ENCODE results near the gene SNX2. TPM values are rescaled to one million over a fixed set of nuclear protein-coding genes. Genes with fewer than 3 reads are reported as not detected.

SNX2 gene
- total RNA-seq, 2 experiments from 2014 or later = 47.3 to 48.0 TPM

- peak overlapping the region; percentile 78 for H3K27ac Mint-ChIP-seq
- intact Hi-C loops (cut with micrococcal nuclease) = loop anchor here (1.0 to 5.0 kb wide), 4 partner anchors 74 to 815 kb away; partner anchors contain the start of genes CEP120, CSNK1G3 and SRFBP1
- peaks cover 5% of the 10 kb centered on the region for H3K36me3 Mint-ChIP-seq (ENCODE audit: low read depth)
- H3K4me3 Mint-ChIP-seq = peak overlapping the region; percentile 89
- no peaks in the 10 kb centered on the region for H3K27me3 Mint-ChIP-seq (ENCODE audit: low read depth)
- H3K9me3 Mint-ChIP-seq = no peaks in the 10 kb centered on the region
- H3K4me1 Mint-ChIP-seq (ENCODE audit: low read depth) = peaks cover 29% of the 10 kb centered on the region
- no peak for DNase-seq
- CTCF ChIA-PET = interaction anchor here (0.9 kb wide), 1 partner anchor 72 kb away, joined by 3 read pairs; no protein-coding TSS in a partner anchor
These were observed 966 bp downstream of the SNX2 start for GRCh38 chr5:122775550-122776542.

- H3K9me3 Mint-ChIP-seq = peaks cover 1% of the 10 kb centered on the region
- CTCF ChIA-PET = interaction anchor here (1.3 kb wide), 1 partner anchor 74 kb away, joined by 3 read pairs; no protein-coding TSS in a partner anchor
- intact Hi-C loops (cut with micrococcal nuclease) = loop anchor here (5.0 kb wide), 2 partner anchors 76 to 734 kb away; partner anchors contain the start of gene CSNK1G3
- no peak for DNase-seq
- H3K36me3 Mint-ChIP-seq (ENCODE audit: low read depth) = peaks cover 8% of the 10 kb centered on the region
- no peaks in the 10 kb centered on the region for H3K27me3 Mint-ChIP-seq (ENCODE audit: low read depth)
- H3K27ac Mint-ChIP-seq = no peak overlapping the region
- no peak overlapping the region for H3K4me3 Mint-ChIP-seq
- H3K4me1 Mint-ChIP-seq (ENCODE audit: low read depth) = peaks cover 31% of the 10 kb centered on the region
These were observed 3.3 kb downstream of the SNX2 start for GRCh38 chr5:122778157-122778556.

GRCh38 chr5:122779451-122779850, 4.6 kb downstream of the SNX2 start:
- CTCF ChIA-PET = no interaction called here
- intact Hi-C loops (cut with micrococcal nuclease) = loop anchor here (5.0 kb wide), 2 partner anchors 77 to 733 kb away; partner anchors contain the start of gene CSNK1G3
- Mint-ChIP-seq H3K4me3 (no peak overlapping the region), H3K27ac (no peak overlapping the region), H3K9me3 (peaks cover 1% of the 10 kb centered on the region), H3K36me3 (ENCODE audit: low read depth) (peaks cover 11% of the 10 kb centered on the region), H3K4me1 (ENCODE audit: low read depth) (peaks cover 35% of the 10 kb centered on the region), H3K27me3 (ENCODE audit: low read depth) (no peaks in the 10 kb centered on the region)
- no peak for DNase-seq

GRCh38 chr5:122780296-122780695, 5.4 kb downstream of the SNX2 start:
- DNase-seq = no peak
- Mint-ChIP-seq H3K4me1 (ENCODE audit: low read depth) (peaks cover 38% of the 10 kb centered on the region), H3K27me3 (ENCODE audit: low read depth) (no peaks in the 10 kb centered on the region), H3K4me3 (no peak overlapping the region), H3K27ac (no peak overlapping the region), H3K36me3 (ENCODE audit: low read depth) (peaks cover 16% of the 10 kb centered on the region), H3K9me3 (peaks cover 7% of the 10 kb centered on the region)
- intact Hi-C loops (cut with micrococcal nuclease) = no loop called here
- CTCF ChIA-PET = no interaction called here

- Mint-ChIP-seq H3K27ac (no peak overlapping the region), H3K4me1 (ENCODE audit: low read depth) (peaks cover 39% of the 10 kb centered on the region), H3K9me3 (peaks cover 12% of the 10 kb centered on the region), H3K36me3 (ENCODE audit: low read depth) (peaks cover 20% of the 10 kb centered on the region), H3K27me3 (ENCODE audit: low read depth) (no peaks in the 10 kb centered on the region), H3K4me3 (no peak overlapping the region)
- CTCF ChIA-PET = interaction anchor here (0.8 kb wide), 1 partner anchor 77 kb away, joined by 3 read pairs; no protein-coding TSS in a partner anchor
- intact Hi-C loops (cut with micrococcal nuclease) = no loop called here
- no peak for DNase-seq
These were observed 6.6 kb downstream of the SNX2 start for GRCh38 chr5:122781465-122781864.

- Mint-ChIP-seq H3K27me3 (ENCODE audit: low read depth) (no peaks in the 10 kb centered on the region), H3K36me3 (ENCODE audit: low read depth) (peaks cover 29% of the 10 kb centered on the region), H3K4me1 (ENCODE audit: low read depth) (peaks cover 28% of the 10 kb centered on the region), H3K27ac (no peak overlapping the region), H3K4me3 (no peak overlapping the region), H3K9me3 (peaks cover 17% of the 10 kb centered on the region)
- intact Hi-C loops (cut with micrococcal nuclease) = no loop called here
- CTCF ChIA-PET = no interaction called here
- DNase-seq = no peak
These were observed 10.4 kb downstream of the SNX2 start for GRCh38 chr5:122785294-122785693.

GRCh38 chr5:122788371-122788770, 13.5 kb downstream of the SNX2 start:
- intact Hi-C loops (cut with micrococcal nuclease) = no loop called here
- peaks cover 29% of the 10 kb centered on the region for H3K36me3 Mint-ChIP-seq (ENCODE audit: low read depth)
- no peaks in the 10 kb centered on the region for H3K27me3 Mint-ChIP-seq (ENCODE audit: low read depth)
- CTCF ChIA-PET = interaction anchor here (0.6 kb wide), 1 partner anchor 32 kb away, joined by 3 read pairs; no protein-coding TSS in a partner anchor
- H3K27ac Mint-ChIP-seq = no peak overlapping the region
- peaks cover 29% of the 10 kb centered on the region for H3K4me1 Mint-ChIP-seq (ENCODE audit: low read depth)
- DNase-seq = no peak
- peaks cover 16% of the 10 kb centered on the region for H3K9me3 Mint-ChIP-seq
- no peak overlapping the region for H3K4me3 Mint-ChIP-seq

GRCh38 chr5:122788996-122789395, 14.1 kb downstream of the SNX2 start:
- CTCF ChIA-PET = interaction anchor here (1.0 kb wide), 1 partner anchor 15 kb away, joined by 3 read pairs; no protein-coding TSS in a partner anchor
- no peaks in the 10 kb centered on the region for H3K27me3 Mint-ChIP-seq (ENCODE audit: low read depth)
- H3K4me1 Mint-ChIP-seq (ENCODE audit: low read depth) = peaks cover 26% of the 10 kb centered on the region
- no peak overlapping the region for H3K4me3 Mint-ChIP-seq
- no peak for DNase-seq
- peaks cover 27% of the 10 kb centered on the region for H3K36me3 Mint-ChIP-seq (ENCODE audit: low read depth)
- H3K27ac Mint-ChIP-seq = no peak overlapping the region
- H3K9me3 Mint-ChIP-seq = peaks cover 16% of the 10 kb centered on the region
- intact Hi-C loops (cut with micrococcal nuclease) = no loop called here

GRCh38 chr5:122789461-122790171, 14.7 kb downstream of the SNX2 start:
- intact Hi-C loops (cut with micrococcal nuclease) = no loop called here
- peaks cover 24% of the 10 kb centered on the region for H3K4me1 Mint-ChIP-seq (ENCODE audit: low read depth)
- no peak for DNase-seq
- H3K27ac Mint-ChIP-seq = no peak overlapping the region
- CTCF ChIA-PET = interaction anchor here (1.0 kb wide), 1 partner anchor 15 kb away, joined by 3 read pairs; no protein-coding TSS in a partner anchor
- no peak overlapping the region for H3K4me3 Mint-ChIP-seq
- H3K9me3 Mint-ChIP-seq = peaks cover 15% of the 10 kb centered on the region
- no peaks in the 10 kb centered on the region for H3K27me3 Mint-ChIP-seq (ENCODE audit: low read depth)
- peaks cover 26% of the 10 kb centered on the region for H3K36me3 Mint-ChIP-seq (ENCODE audit: low read depth)

GRCh38 chr5:122790354-122791103, 15.6 kb downstream of the SNX2 start:
- Mint-ChIP-seq H3K4me1 (ENCODE audit: low read depth) (peaks cover 21% of the 10 kb centered on the region), H3K4me3 (no peak overlapping the region), H3K27me3 (ENCODE audit: low read depth) (no peaks in the 10 kb centered on the region), H3K36me3 (ENCODE audit: low read depth) (peaks cover 23% of the 10 kb centered on the region), H3K27ac (no peak overlapping the region), H3K9me3 (peaks cover 8% of the 10 kb centered on the region)
- CTCF ChIA-PET = no interaction called here
- no peak for DNase-seq
- intact Hi-C loops (cut with micrococcal nuclease) = no loop called here

- no peaks in the 10 kb centered on the region for H3K9me3 Mint-ChIP-seq
- intact Hi-C loops (cut with micrococcal nuclease) = no loop called here
- no peaks in the 10 kb centered on the region for H3K4me1 Mint-ChIP-seq (ENCODE audit: low read depth)
- H3K27ac Mint-ChIP-seq = no peak overlapping the region
- H3K4me3 Mint-ChIP-seq = no peak overlapping the region
- CTCF ChIA-PET = no interaction called here
- peaks cover 39% of the 10 kb centered on the region for H3K36me3 Mint-ChIP-seq (ENCODE audit: low read depth)
- no peak for DNase-seq
- no peaks in the 10 kb centered on the region for H3K27me3 Mint-ChIP-seq (ENCODE audit: low read depth)
These were observed 30.6 kb downstream of the SNX2 start for GRCh38 chr5:122805481-122805880.

Data from activated naive CD4-positive, alpha-beta T cell treated with anti-CD3 and anti-CD28 coated beads for 36 hours (primary cell).